Hematopoietic multipotent progenitor cell treated with erythropoietin and hydrocortisone succinate and interleukin-3 and kit ligand, for 17 days (in vitro differentiated cells): ENCODE measurements around the gene PPOX.

ENCODE experiments used
- DNase-seq: peaks from one replicate; pipeline ENCODE4 v3.0.0-alpha.2; 2015; ENCODE audit warnings: low spot score

PPOX gene

DNA sequence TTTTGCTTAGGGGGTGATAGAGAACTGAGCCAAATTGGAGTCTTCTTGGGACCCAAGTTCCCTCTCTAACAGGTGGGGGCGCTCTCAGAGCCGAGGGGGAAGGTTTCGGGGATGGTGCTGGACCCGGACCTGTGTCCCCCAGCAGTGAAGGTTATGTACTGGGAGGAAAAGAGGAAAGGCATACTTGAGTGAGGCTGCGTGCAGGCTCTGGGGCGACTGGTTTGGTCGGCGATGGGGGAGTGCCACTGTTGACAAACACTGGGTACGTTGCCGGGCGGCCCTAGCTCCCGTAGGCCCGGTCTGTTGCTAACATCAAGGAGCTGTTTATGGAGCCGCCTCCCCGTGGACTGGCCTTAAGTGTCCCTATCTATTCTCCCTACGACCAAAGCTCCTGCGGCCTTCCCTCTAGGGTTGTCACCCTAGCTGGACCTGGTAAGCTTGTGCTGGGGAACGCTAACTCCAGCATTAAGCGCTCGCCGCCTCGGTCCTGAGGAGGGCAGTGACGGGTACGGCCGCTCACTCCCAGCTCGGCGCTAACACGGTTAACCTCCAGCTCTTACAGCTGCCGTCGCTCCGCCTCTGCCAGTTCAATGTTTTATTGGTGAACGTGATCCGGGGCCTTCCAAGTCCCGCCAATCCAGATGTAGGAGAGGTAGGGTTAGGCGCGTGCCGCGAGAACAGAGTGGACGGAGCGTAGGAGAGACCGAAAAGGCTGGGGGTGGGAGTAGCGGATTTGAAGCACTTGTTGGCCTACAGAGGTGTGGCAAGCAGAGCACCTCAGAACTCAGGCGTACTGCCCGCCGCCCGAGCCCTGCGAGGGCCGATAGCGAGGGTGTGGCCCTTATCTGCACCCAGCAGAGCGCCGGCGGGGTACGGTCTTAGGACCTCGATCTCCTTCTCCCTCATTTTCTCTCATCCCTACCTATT lies at the start of gene PPOX:
PPOX (plus strand) TSS at position 685 of the 927 bp plus-strand sequence. CDS start 422 bp downstream, outside the sequence.
- DNase-seq: peak; percentile 97

- DNase-seq: peak; percentile 88
Measured at GRCh38 chr1:161117759-161118581, 48.3 kb upstream of the PPOX start, which contains the start of the genes NIT1 and PFDN2. Gene NIT1 (plus strand): TSS chr1:161118105. CDS start chr1:161118177, 72 bp downstream. Gene PFDN2 (minus strand): TSS chr1:161118037. CDS start chr1:161118026, 11 bp downstream.

- peak; percentile 81 for DNase-seq
Measured at GRCh38 chr1:161119092-161119903, 46.9 kb upstream of the PPOX start.

- no peak for DNase-seq
Measured at GRCh38 chr1:161121042-161121650, 45.1 kb upstream of the PPOX start.

DNA sequence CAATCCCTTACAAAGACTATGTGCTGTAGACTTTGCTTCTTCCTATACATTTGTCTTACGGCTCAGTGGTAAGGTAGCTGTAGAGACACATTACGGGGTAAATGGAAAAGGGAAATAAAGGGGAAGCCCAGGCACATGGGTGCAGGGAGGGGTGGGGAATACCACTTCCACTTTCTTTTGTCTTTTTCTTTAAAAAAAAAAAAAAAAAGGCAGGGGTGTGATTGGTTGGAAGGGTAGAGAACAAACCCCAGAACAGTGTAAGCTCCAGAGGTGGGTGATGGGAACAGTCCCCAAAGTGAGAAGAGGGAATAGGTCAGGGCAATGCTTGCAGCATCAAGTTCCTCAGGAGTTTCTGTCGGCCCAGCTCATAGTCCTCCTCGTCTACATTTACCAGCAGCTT lies 44.4 kb upstream of the PPOX start:
- no peak for DNase-seq

DNA sequence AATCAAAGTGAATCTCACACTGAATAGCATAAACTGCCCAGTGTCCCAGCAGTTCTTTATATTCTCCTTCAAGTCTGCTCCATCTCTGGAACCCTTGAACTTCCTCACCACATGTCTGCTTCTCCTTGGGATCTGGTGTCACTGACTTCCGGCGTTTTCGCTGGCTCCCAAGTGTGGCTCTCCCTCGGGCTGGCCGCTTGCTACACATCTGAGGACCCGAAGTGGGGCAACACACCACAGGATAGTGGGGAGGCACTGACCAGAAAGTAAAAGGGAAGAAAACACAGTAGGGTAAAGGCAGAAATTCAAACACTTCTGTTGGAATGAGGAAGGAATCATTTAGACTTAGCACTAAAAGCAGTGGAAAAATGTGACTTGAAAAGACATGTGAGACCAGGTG lies 43.3 kb upstream of the PPOX start:
- DNase-seq: no peak

- no peak for DNase-seq
Measured at GRCh38 chr1:161127649-161128048, 38.6 kb upstream of the PPOX start.

DNA sequence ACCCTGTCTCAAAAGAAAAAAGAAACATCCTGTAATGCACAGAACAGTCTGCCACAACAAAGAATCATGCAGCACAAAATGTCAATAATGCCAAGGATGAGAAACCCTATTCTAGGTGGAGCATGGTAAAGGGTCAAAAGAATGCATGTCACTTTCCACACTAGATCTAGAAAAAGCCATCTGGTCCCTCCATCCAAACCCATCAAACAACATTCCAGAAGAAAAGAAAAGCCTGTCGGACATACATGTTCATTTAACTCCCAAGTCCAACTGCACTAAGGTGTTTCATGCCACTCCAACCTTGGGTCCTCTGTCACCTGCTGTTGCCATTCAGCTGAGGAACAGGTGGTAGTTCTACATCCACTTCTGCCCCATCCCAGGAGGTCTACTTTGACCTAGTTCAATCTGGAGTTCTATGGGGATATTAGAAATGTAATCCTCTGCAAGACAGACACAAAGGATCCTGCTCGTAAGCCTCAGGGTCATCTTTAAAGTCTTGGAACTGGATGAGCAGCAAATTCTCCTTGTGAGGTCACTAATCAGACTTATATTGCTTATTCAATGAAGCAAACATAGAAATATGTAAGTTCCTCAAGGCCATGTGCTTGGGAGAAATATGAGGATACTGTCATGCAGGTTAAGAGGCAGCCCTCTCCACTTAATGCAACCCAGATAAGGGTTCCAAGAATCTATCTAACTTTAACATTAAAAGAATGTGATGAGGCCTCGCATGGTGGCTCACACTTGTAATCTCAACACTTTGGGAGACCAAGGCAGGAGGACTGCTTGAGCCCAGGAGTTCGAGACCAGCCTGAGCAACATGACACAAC lies 37.4 kb upstream of the PPOX start:
- DNase-seq: no peak

- DNase-seq: no peak
Measured at GRCh38 chr1:161130266-161130665, 36.0 kb upstream of the PPOX start.

GRCh38 chr1:161131523-161132409 lies 34.5 kb upstream of the PPOX start:
- peak; percentile 60 for DNase-seq

- DNase-seq: peak; percentile 90
Measured at GRCh38 chr1:161132410-161133219, 33.6 kb upstream of the PPOX start, which contains the start of gene DEDD. Gene DEDD (minus strand): TSS chr1:161132667. CDS start chr1:161124462, 8,205 bp downstream.

GRCh38 chr1:161133220-161133740 lies 32.9 kb upstream of the PPOX start:
- DNase-seq: peak; percentile 42

DNA sequence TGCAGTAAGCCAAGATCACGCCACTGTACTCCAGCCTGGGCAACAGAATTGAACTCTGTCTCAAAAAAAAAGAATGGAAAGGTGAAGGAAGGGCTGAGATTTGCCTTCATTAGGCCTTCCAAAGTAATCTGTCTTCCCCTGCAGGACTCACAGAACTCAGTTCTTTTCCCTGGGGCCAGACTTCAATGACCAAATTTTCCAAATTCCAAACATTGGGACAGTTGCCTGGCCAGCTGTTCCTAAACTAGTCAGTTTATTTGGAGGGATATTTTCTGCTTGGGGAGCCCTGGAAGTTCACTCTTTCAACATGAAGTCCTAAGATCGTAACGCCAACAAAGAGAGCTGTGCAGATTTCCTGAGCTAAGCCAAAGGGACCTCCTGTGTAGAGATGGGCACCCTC lies 28.3 kb upstream of the PPOX start:
- no peak for DNase-seq

DNA sequence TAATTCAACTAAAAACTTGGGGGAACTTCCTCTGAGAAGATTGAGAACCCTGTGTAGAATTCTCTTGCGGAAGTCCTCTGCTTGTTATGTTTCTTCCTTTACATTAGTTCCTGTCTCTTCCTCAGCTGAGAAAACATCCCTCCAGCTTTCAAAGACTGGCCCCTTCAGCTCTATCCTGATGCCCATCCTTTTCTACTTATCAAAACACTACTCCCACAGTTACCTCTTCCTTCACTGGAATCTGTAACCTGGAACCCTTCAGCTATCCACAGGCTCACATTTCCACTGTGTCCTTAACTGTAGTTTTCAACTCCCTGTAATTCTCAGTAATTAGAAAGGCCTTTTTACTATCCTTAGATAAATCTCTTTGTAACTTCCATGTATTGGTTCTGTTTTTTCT lies 27.8 kb upstream of the PPOX start:
- DNase-seq: no peak

- DNase-seq: peak; percentile 82
Measured at GRCh38 chr1:161139766-161140165, 26.5 kb upstream of the PPOX start.

DNA sequence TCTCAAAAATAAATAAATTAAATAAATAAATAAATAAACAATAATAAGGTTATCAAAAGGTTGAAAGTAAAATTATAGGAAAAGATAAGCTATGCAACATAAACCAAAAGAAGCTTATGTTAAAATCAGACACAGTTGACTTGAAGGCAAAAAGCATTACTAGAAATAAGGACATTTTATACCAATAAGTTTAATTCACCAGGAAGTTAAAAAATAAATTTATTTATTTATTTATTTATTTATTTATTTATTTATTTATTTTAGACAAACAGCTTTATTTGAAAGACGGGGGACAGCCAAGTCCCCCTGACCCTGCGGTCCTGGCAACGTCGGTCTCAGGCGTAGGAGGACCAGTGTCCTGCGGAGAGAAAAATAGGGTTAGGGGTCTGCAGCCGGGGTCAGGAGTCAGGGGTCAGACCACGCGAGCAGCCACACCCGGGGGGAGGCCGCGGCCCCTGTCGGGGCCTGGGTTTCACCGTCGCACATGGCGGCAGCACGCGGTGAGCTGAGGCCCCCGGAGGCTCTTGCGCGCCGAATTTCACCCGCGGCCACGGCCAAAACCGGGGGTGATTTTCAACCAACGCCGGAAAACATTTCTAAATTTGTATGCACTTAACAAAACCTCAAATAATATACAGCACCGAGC lies 25.3 kb upstream of the PPOX start:
- DNase-seq: no peak

- DNase-seq: no peak
Measured at GRCh38 chr1:161145832-161146231, 20.4 kb upstream of the PPOX start.

DNA sequence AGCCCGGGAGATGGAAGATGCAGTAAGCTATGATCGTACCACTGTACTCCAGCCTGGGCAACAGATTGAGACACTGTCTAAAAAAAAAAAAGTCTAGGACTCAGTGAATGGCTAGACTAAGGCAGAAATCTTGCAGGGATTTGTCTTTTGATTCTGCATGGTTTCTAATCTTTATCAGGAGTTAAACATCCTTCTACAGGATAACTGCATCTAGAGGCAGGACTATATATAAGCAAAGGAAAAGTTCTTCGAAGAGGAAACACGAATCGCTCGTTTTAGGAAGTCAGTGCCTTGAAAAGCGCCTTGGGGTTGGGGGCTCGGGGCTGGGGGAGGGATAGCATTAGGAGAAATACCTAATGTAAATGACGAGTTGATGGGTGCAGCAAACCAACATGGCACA lies 13.1 kb upstream of the PPOX start:
- no peak for DNase-seq
